Measurements from ENCODE around the gene TIAL1. TPM values are rescaled to one million over a fixed set of nuclear protein-coding genes. Genes with fewer than 3 reads are reported as not detected.

Gene TIAL1
- total RNA-seq, 4 donors from 2014 or later, result 43.1 to 61.7 (median 51.1) TPM

- peak; percentile 25 to 81 for DNase-seq (ENCODE audit: low spot score in 2 of 2)
- 18 to 24% methylated on average over 15 of the region's 15 CpGs for WGBS, 2 donors
- no peak overlapping the region for H3K4me3 ChIP-seq (ENCODE audit: low read depth, poor library complexity, severe bottlenecking)
Measured at GRCh38 chr10:119608316-119609155, 11.8 kb upstream of the TIAL1 start.

GRCh38 chr10:119604468-119604867 lies 7.7 kb upstream of the TIAL1 start:
- DNase-seq (ENCODE audit: low spot score in 2 of 2), result no peak
- intact Hi-C loops (cut with DNase I; ENCODE audit: low total_unique reads), result no loop called here
- no peak for TF ChIP-seq CTCF (IDR thresholded peaks at IDR 0.05)
- TF ChIP-seq POLR2A (IDR thresholded peaks at IDR 0.05), result no peak
- H3K4me3 ChIP-seq (ENCODE audit: low read depth, poor library complexity, severe bottlenecking), result no peak overlapping the region

More at GRCh38 chr10:119608316-119609155, 11.8 kb upstream of the TIAL1 start:
- intact Hi-C loops (cut with DNase I; ENCODE audit: low total_unique reads), result loop anchor here (5.0 kb wide), 1 partner anchor 254 kb away; no protein-coding TSS in a partner anchor
- TF ChIP-seq POLR2A (IDR thresholded peaks at IDR 0.05), result no peak
- no peak for TF ChIP-seq CTCF (IDR thresholded peaks at IDR 0.05)

GRCh38 chr10:119602241-119603095 lies 5.7 kb upstream of the TIAL1 start:
- H3K4me3 ChIP-seq (ENCODE audit: low read depth, poor library complexity, severe bottlenecking), result no peak overlapping the region
- TF ChIP-seq POLR2A (IDR thresholded peaks at IDR 0.05), result no peak
- no peak for TF ChIP-seq CTCF (IDR thresholded peaks at IDR 0.05)
- no peak for DNase-seq (ENCODE audit: low spot score in 2 of 2)
- 60 to 87% methylated on average over 2 of the region's 2 CpGs for WGBS, 2 donors
- intact Hi-C loops (cut with DNase I; ENCODE audit: low total_unique reads), result no loop called here

GRCh38 chr10:119598397-119598796 lies 1.6 kb upstream of the TIAL1 start:
- no peak for DNase-seq (ENCODE audit: low spot score in 2 of 2)
- WGBS, 2 donors, result 95 to 98% methylated on average over 7 of the region's 7 CpGs
- H3K4me3 ChIP-seq (ENCODE audit: low read depth, poor library complexity, severe bottlenecking), result no peak overlapping the region
- TF ChIP-seq CTCF (IDR thresholded peaks at IDR 0.05) (no peak), POLR2A (IDR thresholded peaks at IDR 0.05) (no peak)
- intact Hi-C loops (cut with DNase I; ENCODE audit: low total_unique reads), result no loop called here

GRCh38 chr10:119597405-119598186 lies 832 bp upstream of the TIAL1 start:
- no peak for DNase-seq (ENCODE audit: low spot score in 2 of 2)
- no peak overlapping the region for H3K4me3 ChIP-seq (ENCODE audit: low read depth, poor library complexity, severe bottlenecking)
- TF ChIP-seq POLR2A (IDR thresholded peaks at IDR 0.05), result no peak
- TF ChIP-seq CTCF (IDR thresholded peaks at IDR 0.05), result no peak
- intact Hi-C loops (cut with DNase I; ENCODE audit: low total_unique reads), result no loop called here
- 48% methylated on average over 21 of the region's 21 CpGs for WGBS, 2 donors
